ENCODE results near the gene ADGRG1. TPM values are rescaled to one million over a fixed set of nuclear protein-coding genes. Genes with fewer than 3 reads are reported as not detected.

Gene ADGRG1
- total and polyA plus RNA-seq, 2 donors (not counting 1 experiment from before 2014, with no cell fraction given): 0.20 to 0.61 TPM

DNA sequence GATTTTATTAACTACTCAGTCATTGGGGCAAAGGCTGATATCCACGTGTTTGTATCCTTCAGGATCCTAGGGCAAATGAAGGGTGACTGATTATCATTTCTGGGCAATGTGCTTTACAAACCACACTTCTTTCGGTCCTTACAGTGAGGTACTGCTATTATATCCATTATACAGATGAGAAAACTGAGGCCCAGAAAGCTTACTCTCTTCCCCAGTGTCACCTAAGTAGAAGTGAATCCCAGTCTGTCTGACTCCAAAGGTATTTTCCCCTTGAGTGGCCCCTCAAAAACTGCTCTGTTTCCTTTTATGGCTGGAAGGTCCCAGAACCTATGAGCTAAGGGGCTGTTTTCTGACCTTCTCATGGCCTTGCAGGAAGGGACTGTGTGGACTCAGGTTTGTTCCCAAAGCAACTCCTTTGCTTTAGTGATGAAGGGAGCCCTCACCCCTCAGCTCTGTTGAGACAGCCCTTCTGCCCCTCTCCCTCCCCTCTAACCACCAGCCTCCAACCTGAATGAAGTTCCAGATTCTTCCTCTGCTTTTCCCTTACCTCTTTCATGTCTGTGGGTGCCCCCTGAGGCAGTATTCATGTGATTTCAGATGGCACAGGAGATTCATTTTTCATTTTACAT lies 27.4 kb upstream of the ADGRG1 start:
- TF ChIP-seq, protein P1, sequence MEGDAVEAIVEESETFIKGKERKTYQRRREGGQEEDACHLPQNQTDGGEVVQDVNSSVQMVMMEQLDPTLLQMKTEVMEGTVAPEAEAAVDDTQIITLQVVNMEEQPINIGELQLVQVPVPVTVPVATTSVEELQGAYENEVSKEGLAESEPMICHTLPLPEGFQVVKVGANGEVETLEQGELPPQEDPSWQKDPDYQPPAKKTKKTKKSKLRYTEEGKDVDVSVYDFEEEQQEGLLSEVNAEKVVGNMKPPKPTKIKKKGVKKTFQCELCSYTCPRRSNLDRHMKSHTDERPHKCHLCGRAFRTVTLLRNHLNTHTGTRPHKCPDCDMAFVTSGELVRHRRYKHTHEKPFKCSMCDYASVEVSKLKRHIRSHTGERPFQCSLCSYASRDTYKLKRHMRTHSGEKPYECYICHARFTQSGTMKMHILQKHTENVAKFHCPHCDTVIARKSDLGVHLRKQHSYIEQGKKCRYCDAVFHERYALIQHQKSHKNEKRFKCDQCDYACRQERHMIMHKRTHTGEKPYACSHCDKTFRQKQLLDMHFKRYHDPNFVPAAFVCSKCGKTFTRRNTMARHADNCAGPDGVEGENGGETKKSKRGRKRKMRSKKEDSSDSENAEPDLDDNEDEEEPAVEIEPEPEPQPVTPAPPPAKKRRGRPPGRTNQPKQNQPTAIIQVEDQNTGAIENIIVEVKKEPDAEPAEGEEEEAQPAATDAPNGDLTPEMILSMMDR (IDR thresholded peaks at IDR 0.05): no peak
- TF ChIP-seq EZH2 (IDR thresholded peaks at IDR 0.05; ENCODE audit: borderline replicate concordance, insufficient read depth, low read depth, low read length, poor library complexity, severe bottlenecking): no peak
- DNase-seq (no peak), ATAC-seq (ENCODE audit: low read depth) (no peak)
- H3K27ac Mint-ChIP-seq: no peak overlapping the region
- H3K79me2 ChIP-seq (ENCODE audit: control insufficient read depth, insufficient read depth, low read length): no peaks in the 10 kb centered on the region
- H3K36me3 ChIP-seq (replicated peaks in 1 of 2; ENCODE audit: control extremely low read depth in 1 of 2, control insufficient read depth in 1 of 2, extremely low read depth in 1 of 2, insufficient read depth in 2 of 2, low read length in 1 of 2): no peaks in the 10 kb centered on the region
- no peak overlapping the region for H3K27ac ChIP-seq (ENCODE audit: low read length in 2 of 2)
- no peak overlapping the region for H3K4me3 Mint-ChIP-seq
- ChIA-PET POLR2A (no interaction called here), CTCF (interaction anchor here (0.7 to 3.4 kb wide), 7 partner anchors 9 to 82 kb away, joined by 3 to 24 read pairs (median 4); no protein-coding TSS in a partner anchor)
- no peaks in the 10 kb centered on the region for H3K9me3 Mint-ChIP-seq (ENCODE audit: insufficient read depth)
- H3K4me3 ChIP-seq (ENCODE audit: control extremely low read depth in 1 of 5, extremely low read depth in 1 of 5, insufficient read depth in 1 of 5, low read depth in 2 of 5, low read length in 4 of 5): no peak overlapping the region
- no peak overlapping the region for H3K4me2 ChIP-seq (replicated peaks; ENCODE audit: low read depth, low read length, poor library complexity, severe bottlenecking)
- H3K27me3 ChIP-seq (replicated peaks in 1 of 4; ENCODE audit: control extremely low read depth in 1 of 4, control insufficient read depth in 3 of 4, insufficient read depth in 4 of 4, low read length in 3 of 4): peaks cover 0 to 4% (median 0%) of the 10 kb centered on the region in 4 experiments
- H3K4me1 ChIP-seq (ENCODE audit: control insufficient read depth in 2 of 2, insufficient read depth in 2 of 2, low read length in 2 of 2): peaks cover 12 to 14% of the 10 kb centered on the region in 2 donors
- peaks cover 27% of the 10 kb centered on the region for H3K27me3 Mint-ChIP-seq
- no peak overlapping the region for H3K9ac ChIP-seq (ENCODE audit: low read length)
- no peaks in the 10 kb centered on the region for H4K20me1 ChIP-seq (ENCODE audit: control insufficient read depth, insufficient read depth, low read length, poor library complexity, severe bottlenecking)
- H2AFZ ChIP-seq (ENCODE audit: insufficient read depth, low read depth, low read length, poor library complexity, severe bottlenecking): no peak overlapping the region
- intact Hi-C loops (cut with micrococcal nuclease): no loop called here
- H3K4me1 Mint-ChIP-seq: peaks cover 8% of the 10 kb centered on the region
- WGBS (ENCODE audit: insufficient coverage): no CpG with 5 or more reads among the region's 2 CpGs
- no peaks in the 10 kb centered on the region for H3K9me3 ChIP-seq (ENCODE audit: control extremely low read depth in 1 of 3, control insufficient read depth in 2 of 3, insufficient read depth in 1 of 3, low read length in 2 of 3)

DNA sequence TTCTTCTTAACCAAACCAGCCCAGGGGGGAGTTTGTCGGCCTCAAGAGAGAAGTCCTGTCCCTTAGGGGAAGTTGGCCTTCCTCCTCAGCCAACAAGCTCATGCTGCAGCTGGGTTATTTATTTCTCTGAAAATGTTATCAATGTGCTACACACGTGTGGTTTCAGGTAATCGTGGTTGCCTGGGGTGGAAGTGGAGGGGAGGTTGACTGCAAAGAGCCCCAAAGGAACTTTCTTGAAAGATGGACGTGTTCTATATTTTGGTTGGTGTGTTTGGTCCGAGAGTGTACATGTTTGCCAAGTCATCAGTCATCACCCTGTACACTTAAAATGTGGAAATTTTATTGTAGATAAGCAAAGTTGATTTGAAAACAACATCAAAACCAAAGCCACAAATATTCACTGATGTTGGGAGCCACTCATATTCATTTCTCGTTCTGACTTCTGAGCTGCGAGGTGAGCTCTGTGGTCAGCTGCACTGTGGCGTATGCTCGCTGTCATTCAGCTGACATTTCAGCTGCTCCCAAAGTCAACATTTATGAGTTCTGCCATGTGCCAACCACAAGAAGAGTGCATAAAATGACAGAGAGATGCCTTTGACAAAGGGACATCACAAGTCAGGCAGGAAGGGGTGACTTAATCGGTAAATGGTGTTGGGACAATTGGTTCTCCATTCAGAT lies 26.5 kb upstream of the ADGRG1 start:
- H3K27me3 ChIP-seq (replicated peaks in 1 of 4; ENCODE audit: control extremely low read depth in 1 of 4, control insufficient read depth in 3 of 4, insufficient read depth in 4 of 4, low read length in 3 of 4): peaks cover 0 to 4% (median 0%) of the 10 kb centered on the region in 4 experiments
- ChIA-PET POLR2A (no interaction called here), CTCF (interaction anchor here (0.6 to 3.4 kb wide), 6 partner anchors 8 to 82 kb away, joined by 3 to 24 read pairs (median 4); no protein-coding TSS in a partner anchor)
- DNase-seq (peak; percentile 27), ATAC-seq (ENCODE audit: low read depth) (peak; percentile 17)
- H2AFZ ChIP-seq (ENCODE audit: insufficient read depth, low read depth, low read length, poor library complexity, severe bottlenecking): peak overlapping the region; percentile 12
- H3K79me2 ChIP-seq (ENCODE audit: control insufficient read depth, insufficient read depth, low read length): no peaks in the 10 kb centered on the region
- TF ChIP-seq, protein P1 (IDR thresholded peaks at IDR 0.05): no peak
- no peak for TF ChIP-seq EZH2 (IDR thresholded peaks at IDR 0.05; ENCODE audit: borderline replicate concordance, insufficient read depth, low read depth, low read length, poor library complexity, severe bottlenecking)
- no peaks in the 10 kb centered on the region for H3K36me3 ChIP-seq (replicated peaks in 1 of 2; ENCODE audit: control extremely low read depth in 1 of 2, control insufficient read depth in 1 of 2, extremely low read depth in 1 of 2, insufficient read depth in 2 of 2, low read length in 1 of 2)
- intact Hi-C loops (cut with micrococcal nuclease): no loop called here
- H3K9me3 Mint-ChIP-seq (ENCODE audit: insufficient read depth): no peaks in the 10 kb centered on the region
- WGBS (ENCODE audit: insufficient coverage): 0% methylated on average over 6 of the region's 10 CpGs
- H4K20me1 ChIP-seq (ENCODE audit: control insufficient read depth, insufficient read depth, low read length, poor library complexity, severe bottlenecking): no peaks in the 10 kb centered on the region
- no peak overlapping the region for H3K4me3 Mint-ChIP-seq
- peaks cover 12 to 14% of the 10 kb centered on the region in 2 donors for H3K4me1 ChIP-seq (ENCODE audit: control insufficient read depth in 2 of 2, insufficient read depth in 2 of 2, low read length in 2 of 2)
- no peak overlapping the region for H3K4me3 ChIP-seq (ENCODE audit: control extremely low read depth in 1 of 5, extremely low read depth in 1 of 5, insufficient read depth in 1 of 5, low read depth in 2 of 5, low read length in 4 of 5)
- peaks cover 27% of the 10 kb centered on the region for H3K27me3 Mint-ChIP-seq
- H3K9ac ChIP-seq (ENCODE audit: low read length): no peak overlapping the region
- peak overlapping the region; percentile 26 for H3K4me2 ChIP-seq (replicated peaks; ENCODE audit: low read depth, low read length, poor library complexity, severe bottlenecking)
- no peak overlapping the region for H3K27ac ChIP-seq (ENCODE audit: low read length in 2 of 2)
- H3K4me1 Mint-ChIP-seq: peaks cover 8% of the 10 kb centered on the region
- no peaks in the 10 kb centered on the region for H3K9me3 ChIP-seq (ENCODE audit: control extremely low read depth in 1 of 3, control insufficient read depth in 2 of 3, insufficient read depth in 1 of 3, low read length in 2 of 3)
- H3K27ac Mint-ChIP-seq: no peak overlapping the region

Measured in B cell (primary cell).